Fibroblast of lung (primary cell): ENCODE data around the gene EEIG2. TPM values are rescaled to one million over a fixed set of nuclear protein-coding genes. Genes with fewer than 3 reads are reported as not detected.

Experiments used
- DNase-seq, 2 donors: peaks; one replicate each; pipeline versions ENCODE4 v3.0.0 to v3.0.0-alpha.2; 2010; ENCODE audit warnings: low read depth in 2 of 2
- H2AFZ ChIP-seq: 2 replicates; pipeline ENCODE4 v1.5.1; 2012; ENCODE audit warnings: low read length, control low read depth, inconsistent platforms
- H3K27ac ChIP-seq: 2 replicates; pipeline ENCODE4 v1.5.1; 2011; ENCODE audit warnings: low read length, control low read depth; ENCODE audit not compliant: insufficient read depth
- H3K27me3 ChIP-seq: 2 replicates; pipeline ENCODE4 v1.5.1; 2011; ENCODE audit warnings: mild to moderate bottlenecking, low read length; ENCODE audit not compliant: control insufficient read depth, insufficient read depth
- H3K36me3 ChIP-seq: 2 replicates; pipeline ENCODE4 v1.5.1; 2011; ENCODE audit warnings: low read length; ENCODE audit not compliant: control insufficient read depth, insufficient read depth
- H3K4me1 ChIP-seq: 2 replicates; pipeline ENCODE4 v1.5.1; 2011; ENCODE audit warnings: low read length; ENCODE audit not compliant: control insufficient read depth, insufficient read depth; ENCODE audit errors: extremely low read depth
- H3K4me2 ChIP-seq: 2 replicates; pipeline ENCODE4 v1.5.1; 2011; ENCODE audit warnings: low read length, control low read depth; ENCODE audit not compliant: insufficient read depth; ENCODE audit errors: extremely low read depth
- H3K4me3 ChIP-seq, 4 experiments: fragments of 200-600 bp in 1 of 4; sonication (generic) in 1 of 4; replicated peaks in 1 of 4; 2 replicates each; pipeline ENCODE4 v1.5.1; 2011 to 2016; ENCODE audit warnings: low read length in 4 of 4, low read depth in 3 of 4, mild to moderate bottlenecking in 3 of 4, control low read depth in 2 of 4, inconsistent platforms in 1 of 4, mixed read lengths in 1 of 4; ENCODE audit not compliant: insufficient read depth in 1 of 4; ENCODE audit errors: control extremely low read depth in 1 of 4
- H3K79me2 ChIP-seq: 2 replicates; pipeline ENCODE4 v1.5.1; 2012; ENCODE audit warnings: mild to moderate bottlenecking, low read length, inconsistent platforms; ENCODE audit not compliant: control insufficient read depth, insufficient read depth
- H3K9ac ChIP-seq: 2 replicates; pipeline ENCODE4 v1.5.1; 2011; ENCODE audit warnings: mild to moderate bottlenecking, low read length, control low read depth; ENCODE audit not compliant: insufficient read depth
- H3K9me3 ChIP-seq: 2 replicates; pipeline ENCODE4 v1.5.1; 2012; ENCODE audit warnings: low read depth, low read length; ENCODE audit not compliant: control insufficient read depth, insufficient read depth
- H4K20me1 ChIP-seq: 2 replicates; pipeline ENCODE4 v1.5.1; 2011; ENCODE audit warnings: low read length; ENCODE audit not compliant: control insufficient read depth, insufficient read depth; ENCODE audit errors: extremely low read depth
- CTCF ChIP-seq, 2 donors: IDR thresholded peaks in 1 of 2; conservative IDR thresholded peaks in 1 of 2; 1 replicate in 1 of 2; 2 replicates in 1 of 2; pipeline ENCODE4 v1.5.1; 2011 to 2012; ENCODE audit warnings: low read length in 2 of 2, control low read depth in 1 of 2, inconsistent platforms in 1 of 2, low read depth in 1 of 2, mild to moderate bottlenecking in 1 of 2
- EZH2 ChIP-seq: IDR thresholded peaks from 2 replicates; pipeline ENCODE4 v1.5.1; 2012; ENCODE audit warnings: low read length, control low read depth, mild to moderate bottlenecking; ENCODE audit errors: missing control alignments
- polyA plus RNA-seq, 2 donors: library from polyadenylated mRNA; depleted of rRNA in 1 of 2; stranded (reverse) in 1 of 2; unstranded in 1 of 2; fragments of >200 nt; gene quantifications; 2 replicates each; pipeline ENCODE4 v1.2.1, GENCODE V29; 2011 to 2012; ENCODE audit warnings: missing spikeins in 1 of 2
- total RNA-seq: library from RNA; depleted of rRNA; stranded (reverse); fragments of >200 nt; gene quantifications from 2 replicates; pipeline ENCODE4 v1.2.1, GENCODE V29; 2014

EEIG2 gene
- total and polyA plus RNA-seq, 2 donors (not counting 1 experiment from before 2014, with no cell fraction given): 13.7 to 18.5 TPM

DNA sequence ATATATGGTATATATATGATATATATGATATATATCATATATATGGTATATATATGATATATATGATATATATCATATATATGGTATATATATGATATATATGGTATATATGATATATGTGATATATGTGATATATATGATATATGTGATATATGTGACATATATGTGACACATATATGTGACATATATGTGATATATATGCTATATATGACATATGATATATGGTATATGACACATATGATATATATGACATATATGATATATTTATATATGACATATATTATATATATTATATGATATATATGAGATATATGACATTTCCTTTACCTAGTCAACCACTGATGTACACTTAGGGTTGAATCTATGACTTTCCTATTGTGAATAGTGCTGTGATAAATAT is 36.1 kb upstream of the EEIG2 start:
- peaks cover 2% of the 10 kb centered on the region for H3K27me3 ChIP-seq
- no peak for TF ChIP-seq EZH2
- no peak for TF ChIP-seq CTCF (conservative IDR thresholded peaks at IDR 0.05 in 1 of 2, IDR thresholded peaks at IDR 0.05 in 1 of 2; ENCODE audit: low read depth in 1 of 2, low read length in 2 of 2)
- no peak overlapping the region for H3K9ac ChIP-seq
- DNase-seq: no peak
- H3K4me2 ChIP-seq: no peak overlapping the region
- no peak overlapping the region for H3K4me3 ChIP-seq
- H3K9me3 ChIP-seq: no peaks in the 10 kb centered on the region
- no peaks in the 10 kb centered on the region for H4K20me1 ChIP-seq
- no peak overlapping the region for H3K27ac ChIP-seq
- H2AFZ ChIP-seq: no peak overlapping the region
- H3K4me1 ChIP-seq: no peaks in the 10 kb centered on the region
- no peaks in the 10 kb centered on the region for H3K36me3 ChIP-seq
- no peaks in the 10 kb centered on the region for H3K79me2 ChIP-seq

DNA sequence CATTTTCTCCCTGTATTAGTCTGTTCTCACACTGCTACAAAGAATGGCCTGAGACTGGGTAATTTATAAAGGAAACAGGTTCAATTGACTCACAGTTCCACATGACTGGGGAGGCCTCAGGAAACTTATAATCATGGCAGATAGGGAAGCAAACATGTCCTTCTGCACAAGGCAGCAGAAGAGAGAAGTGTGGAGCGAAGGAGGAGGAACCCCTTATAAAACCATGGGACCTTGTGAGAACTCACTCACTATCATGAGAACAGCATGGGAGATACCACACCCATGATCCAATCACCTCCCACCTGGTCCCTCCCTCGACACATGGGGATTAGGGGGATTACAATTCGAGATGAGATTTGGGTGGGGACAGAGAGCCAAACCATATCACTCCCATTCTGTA is 35.2 kb upstream of the EEIG2 start:
- TF ChIP-seq CTCF (conservative IDR thresholded peaks at IDR 0.05 in 1 of 2, IDR thresholded peaks at IDR 0.05 in 1 of 2; ENCODE audit: low read depth in 1 of 2, low read length in 2 of 2): no peak
- no peak for TF ChIP-seq EZH2
- Histone ChIP-seq H3K9me3 (no peaks in the 10 kb centered on the region), H3K36me3 (no peaks in the 10 kb centered on the region), H3K4me2 (no peak overlapping the region), H3K27me3 (peaks cover 2% of the 10 kb centered on the region), H3K79me2 (no peaks in the 10 kb centered on the region), H4K20me1 (no peaks in the 10 kb centered on the region), H2AFZ (no peak overlapping the region), H3K4me3 (no peak overlapping the region), H3K27ac (no peak overlapping the region), H3K9ac (no peak overlapping the region), H3K4me1 (no peaks in the 10 kb centered on the region)
- DNase-seq: no peak

DNA sequence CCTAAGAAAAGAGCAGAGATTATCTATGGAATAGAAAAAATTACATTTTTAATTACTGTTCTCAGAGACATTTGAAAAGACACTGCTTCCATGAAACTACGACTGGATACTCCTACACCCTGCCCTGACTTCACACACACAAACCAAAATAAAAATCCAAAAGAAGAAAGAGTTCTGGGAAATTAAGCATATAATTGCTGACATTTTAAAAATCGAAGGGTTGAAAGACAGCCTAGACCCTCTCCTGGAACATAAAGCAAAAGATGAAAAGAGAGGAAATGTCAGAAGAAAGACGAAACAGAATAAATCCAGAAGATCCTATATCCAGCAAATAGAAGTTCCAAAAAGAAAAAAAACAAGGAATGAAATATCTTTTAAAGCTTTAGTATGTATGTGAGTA is 32.8 kb upstream of the EEIG2 start:
- DNase-seq: no peak
- Histone ChIP-seq H2AFZ (no peak overlapping the region), H3K27me3 (no peaks in the 10 kb centered on the region), H3K9ac (no peak overlapping the region), H3K4me3 (no peak overlapping the region), H3K4me2 (no peak overlapping the region), H3K36me3 (no peaks in the 10 kb centered on the region), H3K9me3 (no peaks in the 10 kb centered on the region), H3K27ac (no peak overlapping the region), H4K20me1 (no peaks in the 10 kb centered on the region), H3K79me2 (no peaks in the 10 kb centered on the region), H3K4me1 (no peaks in the 10 kb centered on the region)
- TF ChIP-seq CTCF (conservative IDR thresholded peaks at IDR 0.05 in 1 of 2, IDR thresholded peaks at IDR 0.05 in 1 of 2; ENCODE audit: low read depth in 1 of 2, low read length in 2 of 2) (no peak), EZH2 (no peak)
